H54 (cell line): ENCODE results near the gene IL17RD.

Source experiments
- DNase-seq: peaks from one replicate; pipeline ENCODE4 v3.0.0; 2011; ENCODE audit warnings: low spot score, mixed read lengths; ENCODE audit not compliant: insufficient read length
- FAIRE-seq: peaks from 3 replicates; lab custom pipeline; 2011; peaks lifted over from hg19 to GRCh38; lab: Jason Lieb, UNC
- POLR2A ChIP-seq: IDR thresholded peaks from 2 replicates; pipeline ENCODE4 v1.6.1; 2011; ENCODE audit warnings: low read depth, mild to moderate bottlenecking, low read length

IL17RD gene

GRCh38 chr3:57152151-57153143, 12.7 kb downstream of the IL17RD start:
- FAIRE-seq (no peak), DNase-seq (no peak)
- no peak for TF ChIP-seq POLR2A

- DNase-seq, result no peak
- FAIRE-seq, result no peak
- TF ChIP-seq POLR2A, result no peak
Measured at GRCh38 chr3:57151749-57152148, 13.4 kb downstream of the IL17RD start.

- no peak for TF ChIP-seq POLR2A
- FAIRE-seq (no peak), DNase-seq (no peak)
Measured at GRCh38 chr3:57151021-57151449, 14.1 kb downstream of the IL17RD start.

GRCh38 chr3:57150113-57150581, 15.0 kb downstream of the IL17RD start:
- no peak for FAIRE-seq
- no peak for DNase-seq
- no peak for TF ChIP-seq POLR2A

- no peak for DNase-seq
- FAIRE-seq, result no peak
Measured at GRCh38 chr3:57147071-57147470, 18.1 kb downstream of the IL17RD start.

GRCh38 chr3:57145852-57146251, 19.3 kb downstream of the IL17RD start:
- no peak for FAIRE-seq
- TF ChIP-seq POLR2A, result no peak
- no peak for DNase-seq

More at GRCh38 chr3:57147071-57147470, 18.1 kb downstream of the IL17RD start:
- TF ChIP-seq POLR2A, result no peak

GRCh38 chr3:57144952-57145351, 20.2 kb downstream of the IL17RD start:
- FAIRE-seq, result no peak
- no peak for TF ChIP-seq POLR2A

GRCh38 chr3:57143886-57144459, 21.2 kb downstream of the IL17RD start:
- DNase-seq, result no peak
- FAIRE-seq, result no peak
- no peak for TF ChIP-seq POLR2A

More at GRCh38 chr3:57144952-57145351, 20.2 kb downstream of the IL17RD start:
- DNase-seq, result no peak

- DNase-seq (no peak), FAIRE-seq (no peak)
- TF ChIP-seq POLR2A, result no peak
Measured at GRCh38 chr3:57142411-57142723, 22.8 kb downstream of the IL17RD start.

- no peak for TF ChIP-seq POLR2A
- DNase-seq (no peak), FAIRE-seq (no peak)
Measured at GRCh38 chr3:57141719-57142410, 23.3 kb downstream of the IL17RD start.

GRCh38 chr3:57140894-57141293, 24.3 kb downstream of the IL17RD start:
- no peak for TF ChIP-seq POLR2A
- DNase-seq (no peak), FAIRE-seq (no peak)

- FAIRE-seq (no peak), DNase-seq (no peak)
- TF ChIP-seq POLR2A, result no peak
Measured at GRCh38 chr3:57135964-57136719, 29.0 kb downstream of the IL17RD start.

GRCh38 chr3:57133157-57133556, 32.0 kb downstream of the IL17RD start:
- no peak for DNase-seq
- no peak for FAIRE-seq
- no peak for TF ChIP-seq POLR2A

- FAIRE-seq (no peak), DNase-seq (no peak)
- TF ChIP-seq POLR2A, result no peak
Measured at GRCh38 chr3:57132674-57133073, 32.5 kb downstream of the IL17RD start.
